SK-N-SH (cell line): ENCODE measurements around the gene CAMKMT. TPM values are rescaled to one million over a fixed set of nuclear protein-coding genes. Genes with fewer than 3 reads are reported as not detected.

Experiments
- CTCF ChIA-PET: fragments of 300-600, 350-600 bp; formaldehyde crosslinking; extraction: SDS; loops from one replicate; lab custom pipeline; 2021; lab: Yijun Ruan, JAX
- POLR2A ChIA-PET: fragments of 350-600 bp; sonication (Branson Sonifier 250); formaldehyde crosslinking; extraction: SDS; loops from one replicate; lab custom pipeline; 2020; ENCODE audit warnings: antibody characterized with exemption, inconsistent platforms; lab: Yijun Ruan, JAX
- DNase-seq: peaks from one replicate; pipeline ENCODE4 v3.0.0; 2012
- H2AFZ ChIP-seq: fragments of 200-600 bp; sonication (generic); 2 replicates; pipeline ENCODE4 v1.8.1; 2016; ENCODE audit warnings: antibody characterized with exemption, mild to moderate bottlenecking, low read depth
- H3F3A ChIP-seq: fragments of 200-600 bp; sonication (generic); replicated peaks from 2 replicates; pipeline ENCODE3; 2016; ENCODE audit warnings: antibody characterized with exemption, mild to moderate bottlenecking; ENCODE audit not compliant: insufficient read depth
- H3K27ac ChIP-seq, 2 experiments: fragments of 200-500 bp in 1 of 2; fragments of 200-600 bp in 1 of 2; sonication (Bioruptor generic) in 1 of 2; sonication (generic), shearing (Covaris generic) in 1 of 2; 2 replicates each; pipeline versions ENCODE4 v1.5.1 to v1.6.1; 2014 to 2016; ENCODE audit warnings: low read depth in 2 of 2, inconsistent platforms in 1 of 2, low read length in 1 of 2, mild to moderate bottlenecking in 1 of 2, mixed read lengths in 1 of 2
- H3K27me3 ChIP-seq: fragments of 200-600 bp; sonication (generic), shearing (Covaris generic); 2 replicates; pipeline ENCODE4 v1.6.1; 2016; ENCODE audit warnings: mixed run types; ENCODE audit not compliant: insufficient read depth
- H3K36me3 ChIP-seq, 2 experiments: fragments of 200-500 bp in 1 of 2; fragments of 200-600 bp in 1 of 2; sonication (Bioruptor generic) in 1 of 2; sonication (generic) in 1 of 2; replicated peaks in 1 of 2; 2 replicates each; pipeline versions ENCODE3 to v1.5.1; 2014 to 2016; ENCODE audit warnings: low read length in 1 of 2, mild to moderate bottlenecking in 1 of 2; ENCODE audit not compliant: insufficient read depth in 2 of 2, control insufficient read depth in 1 of 2
- H3K4me1 ChIP-seq, 2 experiments: fragments of 200-500 bp in 1 of 2; fragments of 200-600 bp in 1 of 2; sonication (Bioruptor generic) in 1 of 2; sonication (generic), shearing (Covaris generic) in 1 of 2; 2 replicates each; pipeline versions ENCODE4 v1.5.1 to v1.6.1; 2014 to 2016; ENCODE audit warnings: low read depth in 1 of 2, low read length in 1 of 2, mixed run types in 1 of 2; ENCODE audit not compliant: insufficient read depth in 2 of 2, control insufficient read depth in 1 of 2
- H3K4me2 ChIP-seq: fragments of 200-600 bp; sonication (generic), shearing (Covaris generic); 2 replicates; pipeline ENCODE4 v1.6.1; 2017; ENCODE audit warnings: mixed run types
- H3K4me3 ChIP-seq, 2 experiments: fragments of 200-500 bp in 1 of 2; fragments of 200-600 bp in 1 of 2; sonication (Bioruptor generic) in 1 of 2; sonication (generic), shearing (Covaris generic) in 1 of 2; 2 replicates each; pipeline versions ENCODE4 v1.5.1 to v1.8.1; 2014 to 2016; ENCODE audit warnings: low read depth in 2 of 2, inconsistent platforms in 1 of 2, low read length in 1 of 2, mild to moderate bottlenecking in 1 of 2, mixed read lengths in 1 of 2, moderate library complexity in 1 of 2
- H3K79me2 ChIP-seq: fragments of 200-600 bp; sonication (generic); 2 replicates; pipeline ENCODE4 v1.8.1; 2017; ENCODE audit warnings: mild to moderate bottlenecking; ENCODE audit not compliant: insufficient read depth
- H3K9ac ChIP-seq: fragments of 200-600 bp; sonication (generic); 2 replicates; pipeline ENCODE4 v1.6.1; 2017; ENCODE audit warnings: mixed run types
- H3K9me2 ChIP-seq: fragments of 200-600 bp; sonication (generic); 2 replicates; pipeline ENCODE4 v1.6.1; 2017; ENCODE audit warnings: mixed run types
- H3K9me3 ChIP-seq: fragments of 200-600 bp; sonication (generic); 2 replicates; pipeline ENCODE4 v1.6.1; 2017; ENCODE audit warnings: mixed run types, mild to moderate bottlenecking, moderate library complexity
- H4K20me1 ChIP-seq: fragments of 200-600 bp; sonication (generic); 2 replicates; pipeline ENCODE4 v1.6.1; 2017; ENCODE audit warnings: mild to moderate bottlenecking, mixed run types; ENCODE audit not compliant: insufficient read depth
- CHD2 ChIP-seq: fragments of 150-350 bp; IDR thresholded peaks from 2 replicates; pipeline ENCODE4 v1.6.1; 2018; ENCODE audit warnings: low read length; ENCODE audit not compliant: partially characterized antibody
- ELF1 ChIP-seq: IDR thresholded peaks from 2 replicates; pipeline ENCODE4 v1.4.0; 2012
- EP300 ChIP-seq, 2 experiments: IDR thresholded peaks; 2 replicates each; pipeline versions ENCODE4 v1.4.0 to v1.6.1; 2012; ENCODE audit warnings: borderline replicate concordance in 1 of 2, low read depth in 1 of 2, low read length in 1 of 2
- EZH2phosphoT487 ChIP-seq: fragments of 200-600 bp; sonication (generic); IDR thresholded peaks from 2 replicates; pipeline ENCODE4 v1.6.1; 2017; ENCODE audit warnings: low read depth, mixed run types, mild to moderate bottlenecking, antibody characterized with exemption, moderate library complexity, borderline replicate concordance
- FOSL2 ChIP-seq: IDR thresholded peaks from 2 replicates; pipeline ENCODE4 v1.4.0; 2012; ENCODE audit warnings: low read depth, mild to moderate bottlenecking, moderate library complexity, borderline replicate concordance
- FOXJ3 ChIP-seq: sonication (generic); formaldehyde crosslinking; IDR thresholded peaks from 2 replicates; pipeline ENCODE4 v1.5.1; 2020; ENCODE audit warnings: mild to moderate bottlenecking, missing genetic modification reagents
- GATA2 ChIP-seq: sonication (generic); formaldehyde crosslinking; IDR thresholded peaks from 2 replicates; pipeline ENCODE4 v1.5.0; 2020; ENCODE audit warnings: mild to moderate bottlenecking, missing genetic modification reagents
- JUND ChIP-seq: IDR thresholded peaks from 2 replicates; pipeline ENCODE4 v1.4.0; 2012
- MEF2A ChIP-seq: IDR thresholded peaks from 2 replicates; pipeline ENCODE4 v1.4.0; 2012; ENCODE audit warnings: low read depth, borderline replicate concordance
- MXI1 ChIP-seq: IDR thresholded peaks from 2 replicates; pipeline ENCODE4 v1.6.1; 2012; ENCODE audit warnings: mild to moderate bottlenecking, low read depth, low read length, improper control_type of control experiment
- NRF1 ChIP-seq: IDR thresholded peaks from 2 replicates; pipeline ENCODE4 v1.6.1; 2012; ENCODE audit warnings: low read depth, mild to moderate bottlenecking, low read length
- POLR2AphosphoS5 ChIP-seq: IDR thresholded peaks from 2 replicates; pipeline ENCODE4 v1.6.1; 2012; ENCODE audit warnings: low read depth, low read length
- RAD21 ChIP-seq: IDR thresholded peaks from 2 replicates; pipeline ENCODE4 v1.6.1; 2012; ENCODE audit warnings: mild to moderate bottlenecking, low read length
- RCOR1 ChIP-seq: fragments of 150-350 bp; IDR thresholded peaks from 2 replicates; pipeline ENCODE4 v1.6.1; 2017; ENCODE audit warnings: antibody characterized with exemption, low read length
- RXRA ChIP-seq: IDR thresholded peaks from 2 replicates; pipeline ENCODE4 v1.4.0; 2012; ENCODE audit warnings: low read depth, mild to moderate bottlenecking, borderline replicate concordance
- SIN3A ChIP-seq: IDR thresholded peaks from 2 replicates; pipeline ENCODE4 v1.6.1; 2012; ENCODE audit warnings: low read depth, mild to moderate bottlenecking, low read length, moderate library complexity, borderline replicate concordance
- SMC3 ChIP-seq: IDR thresholded peaks from 2 replicates; pipeline ENCODE4 v1.6.1; 2012; ENCODE audit warnings: low read depth, low read length, improper control_type of control experiment
- TAF1 ChIP-seq: IDR thresholded peaks from 2 replicates; pipeline ENCODE4 v1.6.1; 2012; ENCODE audit warnings: low read depth, mild to moderate bottlenecking, low read length, moderate library complexity, borderline replicate concordance
- TCF12 ChIP-seq: IDR thresholded peaks from 2 replicates; pipeline ENCODE4 v1.4.0; 2012
- WGBS: methylation state at CpG from one replicate; pipeline ENCODE4 v1.1.6; 2017; ENCODE audit warnings: low lambda C conversion rate; 5-methylcytosine and 5-hydroxymethylcytosine counted together
- polyA plus RNA-seq, 3 experiments: library from polyadenylated mRNA; depleted of rRNA; stranded (reverse); fragments of >200 nt; gene quantifications; 2 replicates each; pipeline ENCODE4 v1.2.3, GENCODE V29; 2012
- TF ChIP-seq, protein P1 (sequence below): fragments of 200-600 bp; sonication (generic); IDR thresholded peaks from 2 replicates; pipeline ENCODE4 v1.6.1; 2017; ENCODE audit warnings: antibody characterized with exemption, mild to moderate bottlenecking, moderate library complexity
- TF ChIP-seq, protein P2 (sequence below): IDR thresholded peaks from 2 replicates; pipeline ENCODE4 v1.4.0; 2012; ENCODE audit warnings: low read depth, borderline replicate concordance
- TF ChIP-seq, protein P3 (sequence below): IDR thresholded peaks from 2 replicates; pipeline ENCODE4 v1.4.0; 2012; ENCODE audit warnings: low read depth, borderline replicate concordance
- TF ChIP-seq, protein P4 (sequence below): IDR thresholded peaks from 2 replicates; pipeline ENCODE4 v1.6.1; 2012; ENCODE audit warnings: mild to moderate bottlenecking, low read depth, low read length, moderate library complexity

Gene CAMKMT
- polyA plus RNA-seq, 1 of the 3 experiments (the other 2 are of a cell fraction) = 5.9 TPM

- TF ChIP-seq, protein P1, sequence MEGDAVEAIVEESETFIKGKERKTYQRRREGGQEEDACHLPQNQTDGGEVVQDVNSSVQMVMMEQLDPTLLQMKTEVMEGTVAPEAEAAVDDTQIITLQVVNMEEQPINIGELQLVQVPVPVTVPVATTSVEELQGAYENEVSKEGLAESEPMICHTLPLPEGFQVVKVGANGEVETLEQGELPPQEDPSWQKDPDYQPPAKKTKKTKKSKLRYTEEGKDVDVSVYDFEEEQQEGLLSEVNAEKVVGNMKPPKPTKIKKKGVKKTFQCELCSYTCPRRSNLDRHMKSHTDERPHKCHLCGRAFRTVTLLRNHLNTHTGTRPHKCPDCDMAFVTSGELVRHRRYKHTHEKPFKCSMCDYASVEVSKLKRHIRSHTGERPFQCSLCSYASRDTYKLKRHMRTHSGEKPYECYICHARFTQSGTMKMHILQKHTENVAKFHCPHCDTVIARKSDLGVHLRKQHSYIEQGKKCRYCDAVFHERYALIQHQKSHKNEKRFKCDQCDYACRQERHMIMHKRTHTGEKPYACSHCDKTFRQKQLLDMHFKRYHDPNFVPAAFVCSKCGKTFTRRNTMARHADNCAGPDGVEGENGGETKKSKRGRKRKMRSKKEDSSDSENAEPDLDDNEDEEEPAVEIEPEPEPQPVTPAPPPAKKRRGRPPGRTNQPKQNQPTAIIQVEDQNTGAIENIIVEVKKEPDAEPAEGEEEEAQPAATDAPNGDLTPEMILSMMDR = no peak
- TF ChIP-seq, all 33 proteins: peak for 0
Measured at GRCh38 chr2:44598330-44599119, 236.8 kb downstream of the CAMKMT start (continued).

GRCh38 chr2:44599130-44599529 lies 237.4 kb downstream of the CAMKMT start:
- Histone ChIP-seq H3K4me1 (peaks cover 0 to 17% of the 10 kb centered on the region in 2 experiments; a peak in 2 of 4 replicates), H3K36me3 (no peaks in the 10 kb centered on the region), H3K9ac (no peak overlapping the region), H3K79me2 (no peaks in the 10 kb centered on the region), H3F3A (peaks cover 2% of the 10 kb centered on the region), H2AFZ (no peak overlapping the region), H3K27me3 (no peaks in the 10 kb centered on the region), H3K4me2 (no peak overlapping the region), H3K4me3 (no peak overlapping the region), H3K9me3 (no peaks in the 10 kb centered on the region), H4K20me1 (no peaks in the 10 kb centered on the region), H3K27ac (peak overlapping the region in 1 of 2 experiments; percentile 54; a peak in 1 of 4 replicates), H3K9me2 (no peaks in the 10 kb centered on the region)
- 13% methylated on average over 1 of the region's 1 CpG for WGBS
- DNase-seq = peak; percentile 63
- ChIA-PET POLR2A (interaction anchor here (1.1 kb wide), 1 partner anchor 96 kb away, joined by 3 read pairs; no protein-coding TSS in a partner anchor), CTCF (interaction anchor here (0.8 to 3.4 kb wide), 7 partner anchors 13 to 120 kb away, joined by 3 to 28 read pairs (median 5); no protein-coding TSS in a partner anchor)
- no peak for TF ChIP-seq FOSL2
- peak; percentile 74 for TF ChIP-seq CHD2
- TF ChIP-seq, protein P2, sequence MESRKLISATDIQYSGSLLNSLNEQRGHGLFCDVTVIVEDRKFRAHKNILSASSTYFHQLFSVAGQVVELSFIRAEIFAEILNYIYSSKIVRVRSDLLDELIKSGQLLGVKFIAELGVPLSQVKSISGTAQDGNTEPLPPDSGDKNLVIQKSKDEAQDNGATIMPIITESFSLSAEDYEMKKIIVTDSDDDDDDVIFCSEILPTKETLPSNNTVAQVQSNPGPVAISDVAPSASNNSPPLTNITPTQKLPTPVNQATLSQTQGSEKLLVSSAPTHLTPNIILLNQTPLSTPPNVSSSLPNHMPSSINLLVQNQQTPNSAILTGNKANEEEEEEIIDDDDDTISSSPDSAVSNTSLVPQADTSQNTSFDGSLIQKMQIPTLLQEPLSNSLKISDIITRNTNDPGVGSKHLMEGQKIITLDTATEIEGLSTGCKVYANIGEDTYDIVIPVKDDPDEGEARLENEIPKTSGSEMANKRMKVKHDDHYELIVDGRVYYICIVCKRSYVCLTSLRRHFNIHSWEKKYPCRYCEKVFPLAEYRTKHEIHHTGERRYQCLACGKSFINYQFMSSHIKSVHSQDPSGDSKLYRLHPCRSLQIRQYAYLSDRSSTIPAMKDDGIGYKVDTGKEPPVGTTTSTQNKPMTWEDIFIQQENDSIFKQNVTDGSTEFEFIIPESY = no peak
- TF ChIP-seq RAD21 = peak; percentile 47
- no peak for TF ChIP-seq RXRA
- no peak for TF ChIP-seq TAF1
- no peak for TF ChIP-seq POLR2AphosphoS5
- TF ChIP-seq, protein P3, sequence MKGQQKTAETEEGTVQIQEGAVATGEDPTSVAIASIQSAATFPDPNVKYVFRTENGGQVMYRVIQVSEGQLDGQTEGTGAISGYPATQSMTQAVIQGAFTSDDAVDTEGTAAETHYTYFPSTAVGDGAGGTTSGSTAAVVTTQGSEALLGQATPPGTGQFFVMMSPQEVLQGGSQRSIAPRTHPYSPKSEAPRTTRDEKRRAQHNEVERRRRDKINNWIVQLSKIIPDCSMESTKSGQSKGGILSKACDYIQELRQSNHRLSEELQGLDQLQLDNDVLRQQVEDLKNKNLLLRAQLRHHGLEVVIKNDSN = no peak
- no peak for TF ChIP-seq JUND
- no peak for TF ChIP-seq FOXJ3 (CRISPR knock-in tag)
- no peak for TF ChIP-seq ELF1
- TF ChIP-seq, protein P4, sequence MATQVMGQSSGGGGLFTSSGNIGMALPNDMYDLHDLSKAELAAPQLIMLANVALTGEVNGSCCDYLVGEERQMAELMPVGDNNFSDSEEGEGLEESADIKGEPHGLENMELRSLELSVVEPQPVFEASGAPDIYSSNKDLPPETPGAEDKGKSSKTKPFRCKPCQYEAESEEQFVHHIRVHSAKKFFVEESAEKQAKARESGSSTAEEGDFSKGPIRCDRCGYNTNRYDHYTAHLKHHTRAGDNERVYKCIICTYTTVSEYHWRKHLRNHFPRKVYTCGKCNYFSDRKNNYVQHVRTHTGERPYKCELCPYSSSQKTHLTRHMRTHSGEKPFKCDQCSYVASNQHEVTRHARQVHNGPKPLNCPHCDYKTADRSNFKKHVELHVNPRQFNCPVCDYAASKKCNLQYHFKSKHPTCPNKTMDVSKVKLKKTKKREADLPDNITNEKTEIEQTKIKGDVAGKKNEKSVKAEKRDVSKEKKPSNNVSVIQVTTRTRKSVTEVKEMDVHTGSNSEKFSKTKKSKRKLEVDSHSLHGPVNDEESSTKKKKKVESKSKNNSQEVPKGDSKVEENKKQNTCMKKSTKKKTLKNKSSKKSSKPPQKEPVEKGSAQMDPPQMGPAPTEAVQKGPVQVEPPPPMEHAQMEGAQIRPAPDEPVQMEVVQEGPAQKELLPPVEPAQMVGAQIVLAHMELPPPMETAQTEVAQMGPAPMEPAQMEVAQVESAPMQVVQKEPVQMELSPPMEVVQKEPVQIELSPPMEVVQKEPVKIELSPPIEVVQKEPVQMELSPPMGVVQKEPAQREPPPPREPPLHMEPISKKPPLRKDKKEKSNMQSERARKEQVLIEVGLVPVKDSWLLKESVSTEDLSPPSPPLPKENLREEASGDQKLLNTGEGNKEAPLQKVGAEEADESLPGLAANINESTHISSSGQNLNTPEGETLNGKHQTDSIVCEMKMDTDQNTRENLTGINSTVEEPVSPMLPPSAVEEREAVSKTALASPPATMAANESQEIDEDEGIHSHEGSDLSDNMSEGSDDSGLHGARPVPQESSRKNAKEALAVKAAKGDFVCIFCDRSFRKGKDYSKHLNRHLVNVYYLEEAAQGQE = no peak
- TF ChIP-seq TCF12 = peak; percentile 54
- TF ChIP-seq MEF2A = 0 out of 2 replicates have a peak, but pooled peaks have one; percentile 11
- TF ChIP-seq MXI1 = 0 out of 2 replicates have a peak, but pooled peaks have one; percentile 23
- TF ChIP-seq RCOR1 = peak; percentile 89
- TF ChIP-seq SIN3A = no peak
- TF ChIP-seq SMC3 = no peak; the same call in 1 of the 2 replicates
- TF ChIP-seq GATA2 = peak; percentile 81
- no peak for TF ChIP-seq EZH2phosphoT487
- TF ChIP-seq NRF1 = no peak
- peak in 1 of 2 experiments; percentile 90; a peak in 2 of 4 replicates for TF ChIP-seq EP300 (IDR thresholded peaks at IDR 0.05; ENCODE audit: borderline replicate concordance in 1 of 2, low read depth in 1 of 2, low read length in 1 of 2)
